Transverse colon (tissue), 4 donors: Measurements from ENCODE around the gene KCNQ1OT1.

ENCODE experiments used
- CTCF ChIP-seq, 5 experiments: fragments of 200-600 bp in 3 of 5; fragments of 450-650 bp in 2 of 5; sonication (generic) in 3 of 5; IDR thresholded peaks; 1 replicate in 2 of 5; 2 replicates in 3 of 5; pipeline ENCODE4 v1.5.1; 2016 to 2017; ENCODE audit warnings: antibody characterized with exemption in 5 of 5, inconsistent platforms in 3 of 5, mild to moderate bottlenecking in 2 of 5, moderate library complexity in 1 of 5
- POLR2A ChIP-seq: fragments of 450-650 bp; IDR thresholded peaks from one replicate; pipeline ENCODE4 v1.6.1; 2016; ENCODE audit warnings: antibody characterized with exemption, mild to moderate bottlenecking, moderate library complexity
- POLR2AphosphoS5 ChIP-seq, 3 donors: sonication (generic); formaldehyde crosslinking; IDR thresholded peaks; one replicate each; pipeline ENCODE4 v1.6.1; 2016; ENCODE audit warnings: antibody characterized with exemption in 3 of 3

- TF ChIP-seq POLR2AphosphoS5 (IDR thresholded peaks at IDR 0.05), result no peak
- TF ChIP-seq CTCF (IDR thresholded peaks at IDR 0.05), result no peak
- no peak for TF ChIP-seq POLR2A
Measured at GRCh38 chr11:2612884-2613571, 86.8 kb downstream of the KCNQ1OT1 start.
